Measurements from ENCODE around the gene KDM6A.
"Not testable (repeated sequence)": the region's sequence is repeated elsewhere in the genome, so short reads cannot be mapped to it uniquely, and the experiment has no call there.

The KDM6A gene

GRCh38 chrX:45133465-45133864, 260.5 kb downstream of the KDM6A start:
- DNase-seq: no peak

GRCh38 chrX:45134315-45134731, 261.3 kb downstream of the KDM6A start:
- no peak for DNase-seq

- DNase-seq: no peak
Measured at GRCh38 chrX:45134775-45135174, 261.8 kb downstream of the KDM6A start.

GRCh38 chrX:45135391-45136075, 262.5 kb downstream of the KDM6A start:
- DNase-seq: not testable (repeated sequence)

GRCh38 chrX:45137531-45137930, 264.5 kb downstream of the KDM6A start:
- DNase-seq: no peak

GRCh38 chrX:45138525-45138924, 265.5 kb downstream of the KDM6A start:
- DNase-seq: no peak

- DNase-seq: no peak
Measured at GRCh38 chrX:45140812-45141211, 267.8 kb downstream of the KDM6A start.

- no peak for DNase-seq
Measured at GRCh38 chrX:45142185-45142584, 269.2 kb downstream of the KDM6A start.

- DNase-seq: no peak
Measured at GRCh38 chrX:45143455-45143854, 270.5 kb downstream of the KDM6A start.

GRCh38 chrX:45145492-45146215, 272.7 kb downstream of the KDM6A start:
- no peak for DNase-seq

- DNase-seq: no peak
Measured at GRCh38 chrX:45150821-45151220, 277.8 kb downstream of the KDM6A start.

GRCh38 chrX:45154033-45154360, 281.0 kb downstream of the KDM6A start:
- DNase-seq: no peak

- DNase-seq: no peak
Measured at GRCh38 chrX:45154462-45154861, 281.5 kb downstream of the KDM6A start.

GRCh38 chrX:45157647-45158046, 284.7 kb downstream of the KDM6A start:
- DNase-seq: no peak
